AG04450 (cell line): ENCODE measurements around the gene FYCO1. TPM values are rescaled to one million over a fixed set of nuclear protein-coding genes. Genes with fewer than 3 reads are reported as not detected.
"Not testable (repeated sequence)": the region's sequence is repeated elsewhere in the genome, so short reads cannot be mapped to it uniquely, and the experiment has no call there.

Experiments
- CTCF ChIA-PET: fragments of 300-600, 350-600 bp; formaldehyde crosslinking; extraction: SDS; loops from one replicate; lab custom pipeline; 2022; ENCODE audit warnings: antibody characterized with exemption, inconsistent platforms; lab: Charles Lee
- POLR2A ChIA-PET: fragments of 350-600 bp; formaldehyde crosslinking; extraction: SDS; loops from one replicate; lab custom pipeline; 2021; ENCODE audit warnings: antibody characterized with exemption, inconsistent platforms; lab: Yijun Ruan, JAX
- DNase-seq: peaks from one replicate; pipeline ENCODE4 v3.0.0-alpha.2; 2011; ENCODE audit warnings: low read depth, low spot score
- H3K27ac ChIP-seq: one replicate; pipeline ENCODE4 v1.5.1; 2012; ENCODE audit warnings: low read depth, low read length, control low read depth
- H3K27me3 ChIP-seq: one replicate; pipeline ENCODE4 v1.6.0; 2012; ENCODE audit warnings: low read length; ENCODE audit not compliant: control insufficient read depth, insufficient read depth
- H3K4me3 ChIP-seq: 2 replicates; pipeline ENCODE4 v1.5.1; 2011; ENCODE audit warnings: mild to moderate bottlenecking, low read depth, low read length, control low read depth
- H3K9me3 ChIP-seq: 2 replicates; pipeline ENCODE4 v1.5.1; 2012; ENCODE audit warnings: low read length; ENCODE audit not compliant: control insufficient read depth, insufficient read depth
- polyA plus RNA-seq: library from polyadenylated mRNA; depleted of rRNA; stranded (reverse); fragments of >200 nt; gene quantifications from 2 replicates; pipeline ENCODE4 v1.2.3, GENCODE V29; 2011
- TF ChIP-seq, protein P1 (sequence below): IDR thresholded peaks from 2 replicates; pipeline ENCODE4 v1.5.1; 2011; ENCODE audit warnings: low read depth, low read length, control low read depth, inconsistent platforms

FYCO1 gene
- polyA plus RNA-seq, 1 experiment: 14.3 TPM

DNA sequence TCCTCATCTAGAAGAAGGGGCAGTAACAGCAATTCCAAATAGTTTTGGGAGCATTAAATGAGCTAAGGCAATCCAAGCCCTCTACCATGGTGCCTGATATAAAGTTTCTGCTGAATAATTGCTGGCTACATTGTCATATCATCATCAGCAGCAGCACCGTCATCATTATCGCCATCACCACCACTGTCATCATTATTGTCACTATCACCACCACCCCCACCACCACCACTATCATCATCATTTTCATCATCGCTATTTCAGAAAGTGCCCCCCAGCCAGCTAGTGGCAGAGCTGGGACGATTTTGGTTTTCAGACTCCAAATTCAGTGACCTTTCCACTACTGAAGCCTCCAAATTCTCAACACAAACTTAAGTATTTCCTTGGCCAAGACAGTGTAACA, 16.6 kb upstream of the FYCO1 start:
- POLR2A ChIA-PET: no interaction called here
- Histone ChIP-seq H3K27me3 (peaks cover 17% of the 10 kb centered on the region), H3K27ac (no peak overlapping the region), H3K4me3 (no peak overlapping the region), H3K9me3 (no peaks in the 10 kb centered on the region)
- TF ChIP-seq, protein P1, sequence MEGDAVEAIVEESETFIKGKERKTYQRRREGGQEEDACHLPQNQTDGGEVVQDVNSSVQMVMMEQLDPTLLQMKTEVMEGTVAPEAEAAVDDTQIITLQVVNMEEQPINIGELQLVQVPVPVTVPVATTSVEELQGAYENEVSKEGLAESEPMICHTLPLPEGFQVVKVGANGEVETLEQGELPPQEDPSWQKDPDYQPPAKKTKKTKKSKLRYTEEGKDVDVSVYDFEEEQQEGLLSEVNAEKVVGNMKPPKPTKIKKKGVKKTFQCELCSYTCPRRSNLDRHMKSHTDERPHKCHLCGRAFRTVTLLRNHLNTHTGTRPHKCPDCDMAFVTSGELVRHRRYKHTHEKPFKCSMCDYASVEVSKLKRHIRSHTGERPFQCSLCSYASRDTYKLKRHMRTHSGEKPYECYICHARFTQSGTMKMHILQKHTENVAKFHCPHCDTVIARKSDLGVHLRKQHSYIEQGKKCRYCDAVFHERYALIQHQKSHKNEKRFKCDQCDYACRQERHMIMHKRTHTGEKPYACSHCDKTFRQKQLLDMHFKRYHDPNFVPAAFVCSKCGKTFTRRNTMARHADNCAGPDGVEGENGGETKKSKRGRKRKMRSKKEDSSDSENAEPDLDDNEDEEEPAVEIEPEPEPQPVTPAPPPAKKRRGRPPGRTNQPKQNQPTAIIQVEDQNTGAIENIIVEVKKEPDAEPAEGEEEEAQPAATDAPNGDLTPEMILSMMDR: no peak
- no peak for DNase-seq
- CTCF ChIA-PET: no interaction called here

DNA sequence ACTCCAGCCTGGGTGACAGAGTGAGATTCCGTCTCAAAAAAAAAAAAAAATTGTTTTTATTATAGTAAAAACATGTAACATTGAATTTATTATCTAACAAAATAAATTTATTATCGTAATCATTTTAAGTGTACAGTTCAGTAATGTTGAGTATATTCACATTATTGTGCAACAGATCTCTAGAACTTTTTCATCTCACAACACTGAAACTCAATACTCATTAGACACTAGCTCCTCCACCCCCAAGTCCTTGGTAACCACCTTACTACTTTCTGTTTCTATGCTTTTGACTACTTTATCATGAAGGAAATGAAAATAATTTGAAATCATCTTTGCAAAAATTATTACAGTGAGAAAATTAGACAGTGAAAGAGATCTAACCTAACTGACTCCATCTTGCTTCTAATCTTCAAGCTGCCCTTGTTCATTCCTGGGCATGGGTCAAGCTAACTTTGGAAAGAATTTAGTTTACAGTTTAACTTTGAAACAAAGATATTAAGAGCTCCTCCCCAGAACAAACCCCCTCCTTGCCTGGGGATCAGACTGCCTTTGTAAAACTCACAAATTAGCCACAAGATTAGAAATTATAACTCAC, 15.0 kb upstream of the FYCO1 start:
- peaks cover 12% of the 10 kb centered on the region for H3K27me3 ChIP-seq
- CTCF ChIA-PET: interaction anchor here (1.2 to 3.9 kb wide), 2 partner anchors 68 to 71 kb away, joined by 3 to 18 read pairs; no protein-coding TSS in a partner anchor
- H3K4me3 ChIP-seq: no peak overlapping the region
- POLR2A ChIA-PET: no interaction called here
- H3K9me3 ChIP-seq: no peaks in the 10 kb centered on the region
- no peak for DNase-seq
- H3K27ac ChIP-seq: no peak overlapping the region
- TF ChIP-seq, protein P1: no peak

DNA sequence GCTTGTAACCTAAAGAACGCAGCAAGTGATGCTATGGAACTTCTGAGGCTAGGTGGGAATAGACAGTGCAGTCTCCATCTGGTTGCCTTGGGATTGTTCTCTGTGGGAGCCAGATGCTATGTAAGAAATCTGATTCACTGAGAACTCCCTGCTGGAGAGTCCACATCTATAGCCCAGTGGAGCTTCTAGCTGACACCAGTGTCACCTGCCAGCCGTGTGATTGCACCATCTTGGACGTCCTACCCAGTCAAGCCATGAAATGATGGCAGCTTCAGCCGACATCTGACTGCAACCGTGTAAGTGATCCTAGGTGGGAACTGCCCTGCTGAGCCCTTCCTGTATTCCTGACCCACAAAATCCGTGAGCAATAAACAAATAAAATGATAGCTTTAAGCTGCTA, 12.4 kb upstream of the FYCO1 start:
- TF ChIP-seq, protein P1: no peak
- ChIA-PET POLR2A (no interaction called here), CTCF (interaction anchor here (3.9 kb wide), 1 partner anchor 71 kb away, joined by 18 read pairs; no protein-coding TSS in a partner anchor)
- no peaks in the 10 kb centered on the region for H3K9me3 ChIP-seq
- DNase-seq: no peak
- H3K27ac ChIP-seq: no peak overlapping the region
- H3K27me3 ChIP-seq: peaks cover 7% of the 10 kb centered on the region
- no peak overlapping the region for H3K4me3 ChIP-seq

DNA sequence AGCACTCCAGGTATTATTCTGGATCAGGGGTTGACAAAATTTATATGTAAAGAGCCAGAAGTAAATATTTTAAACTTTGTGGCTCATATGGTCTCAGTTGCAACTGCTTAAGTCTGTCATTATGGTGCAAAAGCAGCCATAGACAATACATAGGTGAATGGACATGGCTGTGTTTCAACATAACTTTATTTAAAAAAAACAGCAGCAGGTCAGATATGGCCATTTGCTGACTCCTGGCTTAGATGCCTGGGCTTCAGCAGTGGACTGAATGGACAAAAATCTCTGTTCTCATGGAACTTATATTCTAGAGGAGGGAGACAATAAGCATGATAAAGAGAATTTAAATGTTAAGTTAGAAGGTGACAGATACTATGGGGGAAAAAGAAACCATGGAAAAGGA, 11.7 kb upstream of the FYCO1 start:
- H3K27me3 ChIP-seq: peaks cover 7% of the 10 kb centered on the region
- ChIA-PET POLR2A (no interaction called here), CTCF (interaction anchor here (1.2 kb wide), 1 partner anchor 72 kb away, joined by 6 read pairs; no protein-coding TSS in a partner anchor)
- TF ChIP-seq, protein P1: no peak
- DNase-seq: no peak
- no peaks in the 10 kb centered on the region for H3K9me3 ChIP-seq
- no peak overlapping the region for H3K4me3 ChIP-seq
- no peak overlapping the region for H3K27ac ChIP-seq

DNA sequence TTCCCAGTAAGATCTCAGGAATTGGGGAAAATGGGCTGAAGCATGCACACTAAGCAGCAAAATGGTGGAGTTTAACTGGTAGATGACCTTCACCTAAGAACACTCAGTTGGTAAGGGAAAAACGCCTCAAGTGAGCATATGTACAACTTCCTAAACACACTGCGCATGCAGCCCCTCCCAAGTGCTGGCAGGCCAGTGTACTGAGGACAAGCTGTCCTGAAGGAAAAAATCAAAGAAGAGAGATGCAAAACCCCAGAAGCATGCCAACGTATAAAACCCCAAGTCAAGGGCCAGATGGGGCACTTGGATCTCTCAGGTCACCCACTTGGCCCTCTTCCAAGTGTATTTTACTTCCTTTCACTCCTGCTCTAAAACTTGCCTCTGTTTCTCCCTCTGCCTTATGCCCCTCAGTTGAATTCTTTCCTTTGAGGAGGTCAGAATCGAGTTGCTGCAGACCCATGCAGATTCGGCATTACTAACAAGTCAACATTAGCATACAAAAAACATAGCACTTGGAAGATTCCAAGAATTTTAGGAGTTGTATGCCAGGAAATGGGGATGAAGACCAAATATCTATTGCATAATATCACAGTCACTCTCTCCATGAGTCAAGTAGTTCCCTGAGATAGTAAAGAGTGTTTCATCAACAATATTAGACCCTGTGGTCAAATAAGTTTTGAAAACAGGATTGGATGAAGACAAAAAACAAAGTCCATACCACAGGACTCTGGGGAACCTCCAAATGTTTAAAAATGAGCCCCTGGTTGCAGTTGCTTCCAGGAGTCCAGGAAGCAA, 10.8 kb upstream of the FYCO1 start:
- Histone ChIP-seq H3K9me3 (no peaks in the 10 kb centered on the region), H3K27ac (no peak overlapping the region), H3K4me3 (no peak overlapping the region), H3K27me3 (peaks cover 6% of the 10 kb centered on the region)
- POLR2A ChIA-PET: no interaction called here
- DNase-seq: no peak
- CTCF ChIA-PET: interaction anchor here (1.2 kb wide), 1 partner anchor 73 kb away, joined by 6 read pairs; no protein-coding TSS in a partner anchor
- TF ChIP-seq, protein P1: no peak

DNA sequence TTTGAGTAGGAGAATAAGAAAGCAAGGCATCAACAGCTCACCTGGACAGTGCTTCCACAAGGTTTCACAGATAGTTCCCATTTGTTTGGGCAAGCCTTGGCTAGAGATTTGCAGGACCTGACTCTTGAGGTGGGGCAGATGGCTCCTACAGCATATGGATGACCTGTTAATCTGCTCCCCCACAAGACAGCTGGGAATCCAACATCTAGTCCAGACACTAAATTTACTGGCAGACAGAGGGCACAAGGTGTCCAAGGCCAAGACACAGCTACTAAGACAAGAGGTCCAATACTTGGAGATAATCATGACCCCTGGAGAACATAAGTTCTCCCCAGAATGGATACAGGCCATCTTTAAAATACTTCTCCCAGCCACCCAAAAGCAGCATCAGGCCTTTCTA, 8.1 kb upstream of the FYCO1 start:
- DNase-seq, H3K9me3 ChIP-seq, H3K27ac ChIP-seq, H3K4me3 ChIP-seq, POLR2A ChIA-PET, H3K27me3 ChIP-seq: not testable (repeated sequence)
- CTCF ChIA-PET: interaction anchor here (0.7 to 1.4 kb wide), 2 partner anchors 75 kb away, joined by 3 read pairs; no protein-coding TSS in a partner anchor
